HepG2 (cell line): ENCODE measurements around the gene UBL4B. TPM values are rescaled to one million over a fixed set of nuclear protein-coding genes. Genes with fewer than 3 reads are reported as not detected.

Source experiments
- ATAC-seq: fragments of 200-7000 bp; cut with Tn5 transposase; 3 replicates; pipeline ENCODE4 v1.9.1; 2020; ENCODE audit warnings: mild to moderate bottlenecking, moderate library complexity
- BruUV-seq: library from RNA; stranded (reverse); fragments of 400-500 nt; replicated peaks from 2 replicates; lab custom pipeline; 2021; lab: Mats Ljungman, UMichigan
- CTCF ChIA-PET: fragments of 300-600 bp; formaldehyde crosslinking; extraction: SDS; loops from one replicate; lab custom pipeline; 2021; ENCODE audit warnings: low total read pairs, inconsistent platforms, low intra/inter-chr PET ratio; lab: Yijun Ruan, JAX
- POLR2A ChIA-PET: fragments of 350-600 bp; sonication (Branson Sonifier 250); formaldehyde crosslinking; loops from one replicate; lab custom pipeline; 2020; ENCODE audit warnings: antibody characterized with exemption, inconsistent platforms; lab: Yijun Ruan, JAX
- DNase-seq: peaks from one replicate; pipeline ENCODE4 v3.0.0-alpha.2; 2015; ENCODE audit warnings: low spot score
- FAIRE-seq: peaks from 3 replicates; lab custom pipeline; 2011; peaks lifted over from hg19 to GRCh38; lab: Jason Lieb, UNC
- H2AFZ ChIP-seq: one replicate; pipeline ENCODE4 v1.6.1; 2011; ENCODE audit warnings: low read length, inconsistent platforms
- H3K27ac ChIP-seq: fragments of 300-600 bp; 3 replicates; pipeline ENCODE4 v1.8.0; 2011; ENCODE audit warnings: mixed run types, mild to moderate bottlenecking, mixed read lengths, low read length, inconsistent platforms; ENCODE audit not compliant: insufficient read depth; ENCODE audit errors: extremely low read length
- H3K27me3 ChIP-seq, 2 experiments: fragments of 200-600 bp in 1 of 2; 2 replicates in 1 of 2; 3 replicates in 1 of 2; pipeline versions ENCODE4 v1.6.0 to v1.8.0; 2011; ENCODE audit warnings: low read length in 2 of 2, mild to moderate bottlenecking in 2 of 2, moderate library complexity in 2 of 2, inconsistent platforms in 1 of 2; ENCODE audit not compliant: insufficient read depth in 2 of 2, control insufficient read depth in 1 of 2
- H3K36me3 ChIP-seq, 2 experiments: fragments of 200-600 bp in 1 of 2; replicated peaks in 1 of 2; 2 replicates in 1 of 2; 3 replicates in 1 of 2; pipeline versions ENCODE4 v1.5.1 to v1.8.0; 2011; ENCODE audit warnings: low read length in 2 of 2, inconsistent platforms in 1 of 2; ENCODE audit not compliant: insufficient read depth in 2 of 2, control insufficient read depth in 1 of 2
- H3K4me1 ChIP-seq: 2 replicates; pipeline ENCODE4 v1.5.1; 2012; ENCODE audit warnings: low read length, inconsistent platforms; ENCODE audit not compliant: insufficient read depth
- H3K4me2 ChIP-seq: 2 replicates; pipeline ENCODE4 v1.6.0; 2011; ENCODE audit warnings: low read depth, low read length, inconsistent platforms
- H3K4me3 ChIP-seq, 3 experiments: fragments of 200-600 bp in 1 of 3; sonication (generic), shearing (Covaris generic) in 1 of 3; replicated peaks in 1 of 3; 2 replicates each; pipeline ENCODE4 v1.5.1; 2011 to 2016; ENCODE audit warnings: low read length in 3 of 3, inconsistent platforms in 2 of 3, low read depth in 2 of 3, mild to moderate bottlenecking in 2 of 3, control low read depth in 1 of 3, mixed read lengths in 1 of 3; ENCODE audit not compliant: insufficient read depth in 1 of 3
- H3K79me2 ChIP-seq: one replicate; pipeline ENCODE4 v1.6.1; 2011; ENCODE audit warnings: low read length, inconsistent platforms; ENCODE audit not compliant: insufficient read depth
- H3K9ac ChIP-seq: 2 replicates; pipeline ENCODE4 v1.6.0; 2011; ENCODE audit warnings: mild to moderate bottlenecking, low read depth, low read length, inconsistent platforms; ENCODE audit not compliant: insufficient read depth
- H3K9me3 ChIP-seq: 2 replicates; pipeline ENCODE4 v1.5.1; 2012; ENCODE audit warnings: mild to moderate bottlenecking, low read length
- H4K20me1 ChIP-seq: 2 replicates; pipeline ENCODE4 v1.6.0; 2011; ENCODE audit warnings: inconsistent platforms, mild to moderate bottlenecking, low read length, moderate library complexity; ENCODE audit not compliant: insufficient read depth
- CAMTA2 ChIP-seq: sonication (generic); formaldehyde crosslinking; IDR thresholded peaks from 2 replicates; pipeline ENCODE4 v1.4.0; 2020; ENCODE audit warnings: mild to moderate bottlenecking, missing genetic modification reagents, borderline replicate concordance
- CEBPB ChIP-seq: IDR thresholded peaks from 2 replicates; pipeline ENCODE4 v1.6.1; 2011; ENCODE audit warnings: low read depth, low read length, improper control_type of control experiment, borderline replicate concordance
- CSRNP1 ChIP-seq: sonication (generic); formaldehyde crosslinking; IDR thresholded peaks from 2 replicates; pipeline ENCODE4 v1.8.1; 2023; ENCODE audit warnings: mild to moderate bottlenecking, missing genetic modification reagents
- EEA1 ChIP-seq: sonication (generic); formaldehyde crosslinking; IDR thresholded peaks from 2 replicates; pipeline ENCODE4 v1.5.1; 2020; ENCODE audit warnings: mild to moderate bottlenecking, missing genetic modification reagents, borderline replicate concordance
- FOXO1 ChIP-seq: sonication (generic); formaldehyde crosslinking; IDR thresholded peaks from 2 replicates; pipeline ENCODE4 v1.4.0; 2020; ENCODE audit warnings: missing genetic modification reagents
- FUBP1 ChIP-seq: sonication (generic); formaldehyde crosslinking; IDR thresholded peaks from 2 replicates; pipeline ENCODE4 v1.5.1; 2020; ENCODE audit warnings: missing genetic modification reagents, mild to moderate bottlenecking, borderline replicate concordance
- GATAD1 ChIP-seq: IDR thresholded peaks from 2 replicates; pipeline ENCODE4 v1.6.1; 2016; ENCODE audit warnings: missing genetic modification reagents, missing compliant biosample characterization
- HMGXB4 ChIP-seq, 2 experiments: sonication (generic) in 1 of 2; formaldehyde crosslinking in 1 of 2; IDR thresholded peaks; 2 replicates each; pipeline versions ENCODE4 v1.4.0 to v1.6.1; 2018 to 2020; ENCODE audit warnings: missing genetic modification reagents in 2 of 2, borderline replicate concordance in 1 of 2, low read depth in 1 of 2, mild to moderate bottlenecking in 1 of 2, missing biosample characterization in 1 of 2
- KLF12 ChIP-seq: sonication (generic); formaldehyde crosslinking; IDR thresholded peaks from 2 replicates; pipeline ENCODE4 v1.4.0; 2020; ENCODE audit warnings: missing genetic modification reagents, borderline replicate concordance
- KLF6 ChIP-seq: IDR thresholded peaks from 2 replicates; pipeline ENCODE4 v1.8.0; 2016; ENCODE audit warnings: missing biosample characterization, missing genetic modification reagents
- POLR2A ChIP-seq, 2 experiments: IDR thresholded peaks; 2 replicates each; pipeline ENCODE4 v1.6.1; 2011; ENCODE audit warnings: low read depth in 2 of 2, low read length in 2 of 2, mild to moderate bottlenecking in 1 of 2, moderate library complexity in 1 of 2; ENCODE audit not compliant: insufficient read depth in 1 of 2
- TFDP2 ChIP-seq: sonication (generic); formaldehyde crosslinking; IDR thresholded peaks from 2 replicates; pipeline ENCODE4 v1.4.0; 2020; ENCODE audit warnings: missing genetic modification reagents
- ZNF280D ChIP-seq: sonication (generic); formaldehyde crosslinking; IDR thresholded peaks from 2 replicates; pipeline ENCODE4 v1.5.1; 2020; ENCODE audit warnings: mild to moderate bottlenecking, missing genetic modification reagents
- ZNF460 ChIP-seq: sonication (generic); formaldehyde crosslinking; IDR thresholded peaks from 2 replicates; pipeline ENCODE4 v1.5.1; 2020; ENCODE audit warnings: missing genetic modification reagents, mild to moderate bottlenecking, borderline replicate concordance
- ZNF496 ChIP-seq: sonication (generic); formaldehyde crosslinking; IDR thresholded peaks from 2 replicates; pipeline ENCODE4 v1.8.1; 2023; ENCODE audit warnings: mild to moderate bottlenecking, moderate library complexity, missing genetic modification reagents; ENCODE audit not compliant: insufficient replicate concordance
- WGBS: methylation state at CpG from one replicate; pipeline ENCODE4 v1.1.6; 2017; ENCODE audit warnings: low lambda C conversion rate; 5-methylcytosine and 5-hydroxymethylcytosine counted together
- in situ Hi-C: cut with HindIII; loops from 2 replicates; pipeline ENCODE4 v1.10.0; 2017; ENCODE audit warnings: low pct_unique_long_range_greater_than_20kb; ENCODE audit not compliant: extremely low pct_ligation_motif_present
- intact Hi-C: fragments of 100-400 bp; cut with micrococcal nuclease; formaldehyde crosslinking; loops from one replicate; pipeline ENCODE4 v1.10.0; 2022; ENCODE audit not compliant: unreplicated experiment
- polyA plus RNA-seq, 8 experiments: library from polyadenylated mRNA; depleted of rRNA in 3 of 8; stranded (reverse) in 7 of 8; unstranded in 1 of 8; fragments of >200 nt; fragmentation: Illumina TruSeq in 4 of 8; extraction: Trizol in 4 of 8; gene quantifications; 2 replicates each; pipeline versions ENCODE4 v1.2.1 to v1.2.3, GENCODE V29; 2011 to 2016; ENCODE audit warnings: low read depth in 4 of 8, missing spikeins in 1 of 8, mixed read lengths in 1 of 8; ENCODE audit not compliant: insufficient read depth in 1 of 8
- total RNA-seq, 5 experiments: library from RNA; depleted of rRNA; stranded (reverse); fragments of >200 nt; fragmentation: Illumina TruSeq; extraction: Trizol; gene quantifications; 2 replicates each; pipeline ENCODE4 v1.2.3, GENCODE V29; 2016; ENCODE audit warnings: low read depth in 1 of 5

The UBL4B gene
- total and polyA plus RNA-seq, 2 of the 13 experiments (the other 11 are each of a cell fraction or from before 2014, with no cell fraction given): not detected

- 0% methylated on average over 3 of the region's 3 CpGs for WGBS
- TF ChIP-seq ZNF496: no peak
- TF ChIP-seq EEA1 (CRISPR knock-in tag): no peak
- no peak for TF ChIP-seq POLR2A (IDR thresholded peaks at IDR 0.05; ENCODE audit: insufficient read depth in 1 of 2, low read depth in 2 of 2, low read length in 2 of 2)
- TF ChIP-seq KLF6 (CRISPR knock-in tag): no peak
- no peak for TF ChIP-seq CSRNP1 (CRISPR knock-in tag)
- TF ChIP-seq ZNF280D (CRISPR knock-in tag): no peak
- no peak for TF ChIP-seq CAMTA2 (CRISPR knock-in tag)
- TF ChIP-seq FOXO1: no peak
- TF ChIP-seq KLF12 (CRISPR knock-in tag): no peak
- no peak for TF ChIP-seq HMGXB4 (CRISPR knock-in tag; IDR thresholded peaks at IDR 0.05; ENCODE audit: borderline replicate concordance in 1 of 2, low read depth in 1 of 2)
- no peak for TF ChIP-seq TFDP2
- TF ChIP-seq ZNF460 (CRISPR knock-in tag): no peak
- TF ChIP-seq GATAD1 (CRISPR knock-in tag): no peak
- TF ChIP-seq FUBP1: no peak
- TF ChIP-seq CEBPB: no peak
Observed at GRCh38 chr1:110123224-110123623, 11.0 kb downstream of the UBL4B start.

More at GRCh38 chr1:110123224-110123623, 11.0 kb downstream of the UBL4B start:
- Histone ChIP-seq H2AFZ (no peak overlapping the region), H3K9ac (no peak overlapping the region), H3K36me3 (no peaks in the 10 kb centered on the region), H3K27ac (no peak overlapping the region), H3K4me3 (no peak overlapping the region), H3K27me3 (no peaks in the 10 kb centered on the region; a peak in 1 of 5 replicates), H3K4me2 (no peak overlapping the region), H3K79me2 (no peaks in the 10 kb centered on the region), H4K20me1 (no peaks in the 10 kb centered on the region), H3K9me3 (no peaks in the 10 kb centered on the region), H3K4me1 (no peaks in the 10 kb centered on the region)
- ChIA-PET CTCF (no interaction called here), POLR2A (no interaction called here)
- FAIRE-seq (no peak), DNase-seq (no peak), ATAC-seq (no peak)
- no TSS peak for BruUV-seq
- intact Hi-C loops: no loop called here
- in situ Hi-C loops: no loop called here
